Type B pancreatic cell (in vitro differentiated cells): ENCODE results near the gene MYH7. TPM values are rescaled to one million over a fixed set of nuclear protein-coding genes. Genes with fewer than 3 reads are reported as not detected.
A peak's percentile ranks its signal among the peaks of the same experiment; 100 is the strongest.

ENCODE experiments used
- DNase-seq: peaks from one replicate; pipeline ENCODE4 v3.0.0; 2021; ENCODE audit warnings: mixed read lengths; ENCODE audit not compliant: unreplicated experiment; ENCODE audit errors: extremely low spot score
- H3K27ac Mint-ChIP-seq: 2 replicates; pipeline ENCODE4 v1.8.0; 2021; ENCODE audit warnings: mild to moderate bottlenecking, mixed read lengths
- H3K27me3 Mint-ChIP-seq: 2 replicates; pipeline ENCODE4 v1.8.0; 2021; ENCODE audit warnings: mixed read lengths
- H3K36me3 Mint-ChIP-seq: 2 replicates; pipeline ENCODE4 v1.8.0; 2021; ENCODE audit warnings: mixed read lengths
- H3K4me1 Mint-ChIP-seq: one replicate; pipeline ENCODE4 v1.8.0; 2021; ENCODE audit warnings: mixed read lengths; ENCODE audit not compliant: unreplicated experiment
- H3K4me3 Mint-ChIP-seq: 2 replicates; pipeline ENCODE4 v1.8.0; 2021; ENCODE audit warnings: mild to moderate bottlenecking, mixed read lengths
- H3K9me3 Mint-ChIP-seq: 2 replicates; pipeline ENCODE4 v1.8.0; 2021; ENCODE audit warnings: mixed read lengths
- CTCF ChIP-seq: fragments of 200-600 bp; sonication (generic); conservative IDR thresholded peaks from 2 replicates; pipeline ENCODE4 v1.5.0; 2021; ENCODE audit warnings: antibody characterized with exemption, mild to moderate bottlenecking
- total RNA-seq: library from RNA; stranded (reverse); gene quantifications from 2 replicates; pipeline ENCODE4 v1.2.1, GENCODE V29; 2021; ENCODE audit warnings: low replicate concordance

Gene MYH7
- total RNA-seq, 1 donor from 2014 or later: 0.14 TPM

GRCh38 chr14:23454445-23454856 lies 19.0 kb upstream of the MYH7 start:
- DNase-seq: no peak
- no peak overlapping the region for H3K27ac Mint-ChIP-seq
- peaks cover 9% of the 10 kb centered on the region for H3K27me3 Mint-ChIP-seq

GRCh38 chr14:23452237-23452636 lies 16.8 kb upstream of the MYH7 start:
- no peak for DNase-seq
- Mint-ChIP-seq H3K36me3 (no peaks in the 10 kb centered on the region), H3K4me1 (no peaks in the 10 kb centered on the region), H3K4me3 (no peak overlapping the region), H3K27ac (no peak overlapping the region), H3K9me3 (no peaks in the 10 kb centered on the region), H3K27me3 (peaks cover 3% of the 10 kb centered on the region)
- no peak for TF ChIP-seq CTCF

More at GRCh38 chr14:23454445-23454856, 19.0 kb upstream of the MYH7 start:
- Mint-ChIP-seq H3K4me1 (no peaks in the 10 kb centered on the region), H3K4me3 (no peak overlapping the region), H3K36me3 (no peaks in the 10 kb centered on the region), H3K9me3 (no peaks in the 10 kb centered on the region)
- TF ChIP-seq CTCF: no peak

GRCh38 chr14:23450379-23450778 lies 14.9 kb upstream of the MYH7 start:
- TF ChIP-seq CTCF: no peak
- no peaks in the 10 kb centered on the region for H3K36me3 Mint-ChIP-seq
- H3K4me1 Mint-ChIP-seq: no peaks in the 10 kb centered on the region
- no peak overlapping the region for H3K4me3 Mint-ChIP-seq
- H3K27ac Mint-ChIP-seq: no peak overlapping the region
- no peaks in the 10 kb centered on the region for H3K9me3 Mint-ChIP-seq
- peak; percentile 20 for DNase-seq
- no peaks in the 10 kb centered on the region for H3K27me3 Mint-ChIP-seq

GRCh38 chr14:23449314-23449713 lies 13.9 kb upstream of the MYH7 start:
- Mint-ChIP-seq H3K36me3 (no peaks in the 10 kb centered on the region), H3K4me1 (no peaks in the 10 kb centered on the region), H3K9me3 (no peaks in the 10 kb centered on the region), H3K27ac (no peak overlapping the region), H3K4me3 (no peak overlapping the region), H3K27me3 (no peaks in the 10 kb centered on the region)
- no peak for TF ChIP-seq CTCF
- peak; percentile 43 for DNase-seq

GRCh38 chr14:23447361-23448350 lies 12.2 kb upstream of the MYH7 start:
- H3K27ac Mint-ChIP-seq: peak overlapping the region; percentile 50
- DNase-seq: no peak
- H3K4me1 Mint-ChIP-seq: peaks cover 4% of the 10 kb centered on the region
- no peaks in the 10 kb centered on the region for H3K36me3 Mint-ChIP-seq
- TF ChIP-seq CTCF: no peak
- H3K9me3 Mint-ChIP-seq: no peaks in the 10 kb centered on the region
- H3K27me3 Mint-ChIP-seq: peaks cover 4% of the 10 kb centered on the region
- H3K4me3 Mint-ChIP-seq: peak overlapping the region; percentile 12
